Ishikawa (cell line): ENCODE measurements around the gene CDK9.

Experiments
- CREB1 ChIP-seq: IDR thresholded peaks from 2 replicates; pipeline ENCODE4 v1.6.1; 2012; ENCODE audit warnings: low read depth
- FOXM1 ChIP-seq: IDR thresholded peaks from 2 replicates; pipeline ENCODE4 v1.6.1; 2012; ENCODE audit warnings: low read depth, borderline replicate concordance
- MAX ChIP-seq: IDR thresholded peaks from 2 replicates; pipeline ENCODE4 v1.6.1; 2012
- NFIC ChIP-seq: IDR thresholded peaks from 2 replicates; pipeline ENCODE4 v1.6.1; 2012
- TCF12 ChIP-seq: IDR thresholded peaks from 2 replicates; pipeline ENCODE4 v1.6.1; 2012; ENCODE audit warnings: low read depth
- TEAD4 ChIP-seq: IDR thresholded peaks from 2 replicates; pipeline ENCODE4 v1.6.1; 2012
- USF1 ChIP-seq: IDR thresholded peaks from 2 replicates; pipeline ENCODE4 v1.6.1; 2012

GRCh38 chr9:127767410-127767809 is 18.4 kb upstream of the CDK9 start:
- TF ChIP-seq USF1 (no peak), NFIC (no peak), CREB1 (no peak), TEAD4 (no peak), MAX (no peak), TCF12 (no peak), FOXM1 (no peak)
